ENCODE measurements around the gene METTL9. TPM values are rescaled to one million over a fixed set of nuclear protein-coding genes. Genes with fewer than 3 reads are reported as not detected.

METTL9 gene
- total and polyA plus RNA-seq, 2 of the 13 experiments (the other 11 are each of a cell fraction or from before 2014, with no cell fraction given): 123 to 204 TPM

- TF ChIP-seq KIAA2018 (CRISPR knock-in tag; IDR thresholded peaks at IDR 0.05; ENCODE audit: borderline replicate concordance) (no peak), CSRNP2 (CRISPR knock-in tag; conservative IDR thresholded peaks at IDR 0.05; ENCODE audit: low read depth) (no peak), FUBP1 (CRISPR knock-in tag; IDR thresholded peaks at IDR 0.05; ENCODE audit: borderline replicate concordance) (no peak), ZBTB39 (CRISPR knock-in tag; IDR thresholded peaks at IDR 0.05) (no peak), ZNF441 (CRISPR knock-in tag; IDR thresholded peaks at IDR 0.05; ENCODE audit: borderline replicate concordance) (no peak; the same call in 1 of the 2 replicates), TBX3 (IDR thresholded peaks at IDR 0.05; ENCODE audit: borderline replicate concordance) (no peak), GATAD2A (CRISPR knock-in tag; IDR thresholded peaks at IDR 0.05) (no peak), NBN (conservative IDR thresholded peaks at IDR 0.05) (no peak), ZNF644 (CRISPR knock-in tag; IDR thresholded peaks at IDR 0.05; ENCODE audit: low read depth) (no peak), NFYB (CRISPR knock-in tag; IDR thresholded peaks at IDR 0.05) (no peak), ZNF879 (CRISPR knock-in tag; IDR thresholded peaks at IDR 0.05) (no peak), SP2 (CRISPR knock-in tag; IDR thresholded peaks at IDR 0.05) (no peak), RBAK (CRISPR knock-in tag; IDR thresholded peaks at IDR 0.05) (no peak), ARID2 (CRISPR knock-in tag; IDR thresholded peaks at IDR 0.05; ENCODE audit: borderline replicate concordance) (no peak), ZNF12 (CRISPR knock-in tag; IDR thresholded peaks at IDR 0.05) (0 out of 2 replicates have a peak, but pooled peaks have one; percentile 21), ZNF432 (CRISPR knock-in tag; IDR thresholded peaks at IDR 0.05; ENCODE audit: borderline replicate concordance) (no peak), ZNF558 (CRISPR knock-in tag; IDR thresholded peaks at IDR 0.05; ENCODE audit: borderline replicate concordance) (no peak; the same call in 1 of the 2 replicates), ZNF563 (CRISPR knock-in tag; IDR thresholded peaks at IDR 0.05) (no peak)
These were observed 85.7 kb downstream of the METTL9 start (continued) for GRCh38 chr16:21685034-21685455.

All from HepG2 (cell line).